H1 (cell line): Measurements from ENCODE around the gene ITGAV.

Source experiments
- CHD2 ChIP-seq: IDR thresholded peaks from 2 replicates; pipeline ENCODE4 v1.6.1; 2012; ENCODE audit warnings: low read length, improper control_type of control experiment
- HDAC2 ChIP-seq, 2 experiments: fragments of 300-600 bp in 1 of 2; sonication (generic) in 1 of 2; IDR thresholded peaks; 2 replicates each; pipeline ENCODE4 v1.6.1; 2011 to 2012; ENCODE audit warnings: low read depth in 2 of 2, low read length in 2 of 2, mild to moderate bottlenecking in 2 of 2, moderate library complexity in 2 of 2, borderline replicate concordance in 1 of 2, inconsistent platforms in 1 of 2
- JUN ChIP-seq: IDR thresholded peaks from 2 replicates; pipeline ENCODE4 v1.6.1; 2011; ENCODE audit warnings: low read depth, mild to moderate bottlenecking, improper control_type of control experiment, low read length
- JUND ChIP-seq: IDR thresholded peaks from 2 replicates; pipeline ENCODE4 v1.6.1; 2011; ENCODE audit warnings: mild to moderate bottlenecking, improper control_type of control experiment, low read length
- KDM1A ChIP-seq: fragments of 200-600, 300-600 bp; sonication (generic); IDR thresholded peaks from 2 replicates; pipeline ENCODE4 v1.7.1; 2016; ENCODE audit warnings: mild to moderate bottlenecking, low read length, borderline replicate concordance
- POLR2A ChIP-seq, 2 experiments: IDR thresholded peaks; 1 replicate in 1 of 2; 2 replicates in 1 of 2; pipeline ENCODE4 v1.6.1; 2011; ENCODE audit warnings: low read depth in 2 of 2, low read length in 2 of 2, mild to moderate bottlenecking in 2 of 2; ENCODE audit errors: control extremely low read depth in 1 of 2
- SIRT6 ChIP-seq: IDR thresholded peaks from one replicate; pipeline ENCODE4 v1.7.1; 2012; ENCODE audit warnings: low read length, inconsistent platforms
- TAF1 ChIP-seq: IDR thresholded peaks from 2 replicates; pipeline ENCODE4 v1.6.1; 2011; ENCODE audit warnings: mild to moderate bottlenecking, low read depth, low read length
- ZNF274 ChIP-seq: IDR thresholded peaks from 2 replicates; pipeline ENCODE4 v1.7.0; 2012; ENCODE audit warnings: low read length, borderline replicate concordance; ENCODE audit errors: extremely low read depth
- TF ChIP-seq, protein P1 (sequence below), 3 experiments: IDR thresholded peaks; 1 replicate in 2 of 3; 2 replicates in 1 of 3; pipeline versions ENCODE4 v1.5.1 to v1.6.1; 2011; ENCODE audit warnings: low read length in 3 of 3, mild to moderate bottlenecking in 3 of 3, inconsistent platforms in 2 of 3, low read depth in 1 of 3, moderate library complexity in 1 of 3; ENCODE audit not compliant: insufficient read depth in 1 of 3; ENCODE audit errors: control extremely low read depth in 1 of 3
- TF ChIP-seq, protein P2 (sequence below): IDR thresholded peaks from 2 replicates; pipeline ENCODE4 v1.6.1; 2012; ENCODE audit warnings: low read length, inconsistent platforms

DNA sequence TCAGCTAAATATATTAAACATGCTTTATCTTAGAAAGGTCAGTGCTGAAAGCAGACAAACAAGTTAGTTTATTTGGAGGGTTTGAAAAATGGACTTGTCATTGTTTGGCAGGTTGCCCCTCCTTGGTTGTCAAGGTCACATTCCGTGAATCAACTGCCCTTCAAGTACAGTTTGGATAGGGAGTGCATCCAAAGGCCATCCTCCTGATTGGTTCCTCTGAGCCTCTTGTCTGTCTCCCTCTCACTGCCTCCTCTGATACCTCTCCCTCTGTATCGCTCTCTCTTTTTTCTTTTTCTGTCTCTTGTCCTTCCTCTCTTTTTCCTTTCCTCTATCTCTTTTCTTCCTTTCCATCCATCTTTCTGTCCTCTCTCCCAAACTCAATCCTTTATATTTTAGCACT lies 5.4 kb downstream of the ITGAV start:
- TF ChIP-seq, protein P1, sequence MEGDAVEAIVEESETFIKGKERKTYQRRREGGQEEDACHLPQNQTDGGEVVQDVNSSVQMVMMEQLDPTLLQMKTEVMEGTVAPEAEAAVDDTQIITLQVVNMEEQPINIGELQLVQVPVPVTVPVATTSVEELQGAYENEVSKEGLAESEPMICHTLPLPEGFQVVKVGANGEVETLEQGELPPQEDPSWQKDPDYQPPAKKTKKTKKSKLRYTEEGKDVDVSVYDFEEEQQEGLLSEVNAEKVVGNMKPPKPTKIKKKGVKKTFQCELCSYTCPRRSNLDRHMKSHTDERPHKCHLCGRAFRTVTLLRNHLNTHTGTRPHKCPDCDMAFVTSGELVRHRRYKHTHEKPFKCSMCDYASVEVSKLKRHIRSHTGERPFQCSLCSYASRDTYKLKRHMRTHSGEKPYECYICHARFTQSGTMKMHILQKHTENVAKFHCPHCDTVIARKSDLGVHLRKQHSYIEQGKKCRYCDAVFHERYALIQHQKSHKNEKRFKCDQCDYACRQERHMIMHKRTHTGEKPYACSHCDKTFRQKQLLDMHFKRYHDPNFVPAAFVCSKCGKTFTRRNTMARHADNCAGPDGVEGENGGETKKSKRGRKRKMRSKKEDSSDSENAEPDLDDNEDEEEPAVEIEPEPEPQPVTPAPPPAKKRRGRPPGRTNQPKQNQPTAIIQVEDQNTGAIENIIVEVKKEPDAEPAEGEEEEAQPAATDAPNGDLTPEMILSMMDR (IDR thresholded peaks at IDR 0.05; ENCODE audit: control extremely low read depth in 1 of 3, insufficient read depth in 1 of 3, low read depth in 1 of 3, low read length in 3 of 3) = no peak
- TF ChIP-seq JUND = no peak
- no peak for TF ChIP-seq KDM1A
- no peak for TF ChIP-seq POLR2A (IDR thresholded peaks at IDR 0.05; ENCODE audit: control extremely low read depth in 1 of 2, low read depth in 2 of 2, low read length in 2 of 2)
- no peak for TF ChIP-seq HDAC2 (IDR thresholded peaks at IDR 0.05; ENCODE audit: borderline replicate concordance in 1 of 2, low read depth in 2 of 2, low read length in 2 of 2)
- TF ChIP-seq ZNF274 = no peak
- no peak for TF ChIP-seq CHD2
- no peak for TF ChIP-seq JUN
- TF ChIP-seq, protein P2, sequence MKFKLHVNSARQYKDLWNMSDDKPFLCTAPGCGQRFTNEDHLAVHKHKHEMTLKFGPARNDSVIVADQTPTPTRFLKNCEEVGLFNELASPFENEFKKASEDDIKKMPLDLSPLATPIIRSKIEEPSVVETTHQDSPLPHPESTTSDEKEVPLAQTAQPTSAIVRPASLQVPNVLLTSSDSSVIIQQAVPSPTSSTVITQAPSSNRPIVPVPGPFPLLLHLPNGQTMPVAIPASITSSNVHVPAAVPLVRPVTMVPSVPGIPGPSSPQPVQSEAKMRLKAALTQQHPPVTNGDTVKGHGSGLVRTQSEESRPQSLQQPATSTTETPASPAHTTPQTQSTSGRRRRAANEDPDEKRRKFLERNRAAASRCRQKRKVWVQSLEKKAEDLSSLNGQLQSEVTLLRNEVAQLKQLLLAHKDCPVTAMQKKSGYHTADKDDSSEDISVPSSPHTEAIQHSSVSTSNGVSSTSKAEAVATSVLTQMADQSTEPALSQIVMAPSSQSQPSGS = no peak
- no peak for TF ChIP-seq TAF1
- TF ChIP-seq SIRT6 = no peak
